ENCODE data around the gene SLC28A1. TPM values are rescaled to one million over a fixed set of nuclear protein-coding genes. Genes with fewer than 3 reads are reported as not detected.

SLC28A1 gene
- total and polyA plus RNA-seq, 7 donors, result 0.13 to 1.9 (median 0.34) TPM

DNA sequence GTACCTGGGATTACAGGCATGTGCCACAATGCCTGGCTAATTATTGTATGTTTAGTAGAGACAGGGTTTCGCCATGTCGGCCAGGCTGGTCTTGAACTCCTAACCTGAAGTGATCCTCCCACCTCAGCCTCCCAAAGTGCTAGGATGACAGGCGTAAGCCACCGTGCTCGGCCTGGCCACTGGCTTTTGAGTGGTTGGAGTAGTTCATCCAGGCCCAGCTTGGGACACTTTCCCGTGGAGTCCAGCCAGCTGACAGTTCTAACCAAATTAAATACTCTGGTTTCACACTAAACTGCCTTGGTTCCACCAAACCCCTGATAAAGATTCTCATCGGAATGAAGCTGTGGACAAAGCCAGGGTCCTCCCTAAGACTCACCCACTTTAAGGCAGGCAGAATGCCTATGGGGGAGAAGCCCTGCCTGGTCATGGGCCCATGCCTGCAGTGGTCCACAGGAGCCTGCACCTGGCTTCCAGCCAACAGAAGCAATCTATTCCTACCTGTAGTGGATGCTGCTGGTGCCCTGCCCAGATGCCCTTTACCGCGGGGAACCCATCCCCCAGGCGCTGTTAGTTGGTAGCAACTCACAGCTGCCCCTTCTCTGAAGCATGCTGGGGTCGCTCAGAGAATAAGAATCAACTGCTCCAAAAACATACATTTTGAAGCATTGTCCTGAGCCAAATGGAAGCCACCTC lies 5.2 kb upstream of the SLC28A1 start:
- Histone ChIP-seq H3K4me3 (no peak overlapping the region), H3K27me3 (ENCODE audit: insufficient read depth in 3 of 3, low read length in 2 of 3) (no peaks in the 10 kb centered on the region), H3K36me3 (ENCODE audit: insufficient read depth in 1 of 2, low read depth in 1 of 2) (no peaks in the 10 kb centered on the region), H3K27ac (no peak overlapping the region), H3K9me3 (no peaks in the 10 kb centered on the region), H3K4me1 (peaks cover 10% of the 10 kb centered on the region)
- DNase-seq (no peak), ATAC-seq (peak in 2 of 4 donors; percentile 1 to 16)
- intact Hi-C loops (cut with DNase I), result loop anchor here in 1 of 2 donors (5.0 kb wide), 2 partner anchors 48 to 222 kb away; partner anchors contain the start of gene NMB
- WGBS, 3 donors, result 56 to 63% (median 60%) methylated on average over 11 of the region's 11 CpGs
- TF ChIP-seq, protein P1, sequence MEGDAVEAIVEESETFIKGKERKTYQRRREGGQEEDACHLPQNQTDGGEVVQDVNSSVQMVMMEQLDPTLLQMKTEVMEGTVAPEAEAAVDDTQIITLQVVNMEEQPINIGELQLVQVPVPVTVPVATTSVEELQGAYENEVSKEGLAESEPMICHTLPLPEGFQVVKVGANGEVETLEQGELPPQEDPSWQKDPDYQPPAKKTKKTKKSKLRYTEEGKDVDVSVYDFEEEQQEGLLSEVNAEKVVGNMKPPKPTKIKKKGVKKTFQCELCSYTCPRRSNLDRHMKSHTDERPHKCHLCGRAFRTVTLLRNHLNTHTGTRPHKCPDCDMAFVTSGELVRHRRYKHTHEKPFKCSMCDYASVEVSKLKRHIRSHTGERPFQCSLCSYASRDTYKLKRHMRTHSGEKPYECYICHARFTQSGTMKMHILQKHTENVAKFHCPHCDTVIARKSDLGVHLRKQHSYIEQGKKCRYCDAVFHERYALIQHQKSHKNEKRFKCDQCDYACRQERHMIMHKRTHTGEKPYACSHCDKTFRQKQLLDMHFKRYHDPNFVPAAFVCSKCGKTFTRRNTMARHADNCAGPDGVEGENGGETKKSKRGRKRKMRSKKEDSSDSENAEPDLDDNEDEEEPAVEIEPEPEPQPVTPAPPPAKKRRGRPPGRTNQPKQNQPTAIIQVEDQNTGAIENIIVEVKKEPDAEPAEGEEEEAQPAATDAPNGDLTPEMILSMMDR (IDR thresholded peaks at IDR 0.05), result no peak

DNA sequence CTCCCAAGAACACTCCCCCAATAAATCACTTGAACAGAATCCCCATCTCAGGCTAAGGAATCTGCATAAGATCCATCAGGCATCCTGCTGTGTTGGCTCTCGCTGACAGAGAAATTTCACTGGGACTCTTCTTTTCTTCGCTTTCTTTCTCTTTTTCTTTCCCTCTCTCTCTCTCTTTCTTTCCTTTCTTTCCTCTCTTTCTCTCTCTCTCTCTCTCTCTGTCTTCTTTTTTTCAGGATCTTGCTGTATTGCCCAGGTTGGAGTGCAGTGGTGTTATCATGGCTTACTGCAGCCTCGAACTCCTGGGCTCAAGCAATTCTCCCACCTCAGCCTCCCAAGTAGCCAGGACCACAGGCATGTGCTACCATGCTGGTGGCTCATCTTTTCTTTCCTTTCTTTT lies 4.5 kb upstream of the SLC28A1 start:
- TF ChIP-seq, protein P1 (IDR thresholded peaks at IDR 0.05), result no peak
- no peak for ATAC-seq

DNA sequence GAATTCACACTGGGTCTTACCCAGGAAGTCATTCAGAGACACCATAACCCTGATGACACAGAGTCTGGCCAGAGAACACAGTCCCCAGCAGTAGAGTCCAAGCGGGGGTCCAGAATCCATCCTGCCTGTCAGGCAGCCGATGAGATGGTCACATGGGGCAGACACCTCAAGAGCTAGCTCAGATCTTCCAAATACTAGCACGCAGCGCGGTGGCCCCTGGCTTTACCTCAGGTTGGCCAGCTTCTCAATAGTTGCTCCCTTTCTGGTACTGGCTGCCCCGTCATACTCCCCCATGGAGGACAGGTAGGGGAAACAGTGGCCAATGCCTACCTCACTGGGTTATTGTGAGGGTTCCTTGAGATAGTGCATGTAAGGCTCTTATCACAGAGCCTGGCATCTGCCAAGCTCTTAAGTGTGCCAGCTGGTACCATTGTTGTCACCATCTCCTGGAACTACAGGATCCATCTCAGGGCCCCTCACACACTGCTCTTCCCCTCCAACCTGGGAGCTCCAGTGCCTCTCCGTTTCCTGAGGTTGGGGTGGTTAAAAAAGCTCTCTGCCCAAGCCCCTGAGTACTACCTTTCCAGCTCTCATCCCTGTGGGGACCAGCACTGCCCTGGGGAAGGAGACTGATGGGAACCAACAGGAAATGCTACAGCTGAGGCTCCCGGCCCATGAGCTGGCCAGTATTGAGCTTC lies 3.5 kb upstream of the SLC28A1 start:
- TF ChIP-seq, protein P1 (IDR thresholded peaks at IDR 0.05), result no peak
- Histone ChIP-seq H3K27me3 (ENCODE audit: insufficient read depth in 3 of 3, low read length in 2 of 3) (no peaks in the 10 kb centered on the region), H3K9me3 (no peaks in the 10 kb centered on the region), H3K27ac (no peak overlapping the region), H3K36me3 (ENCODE audit: insufficient read depth in 1 of 2, low read depth in 1 of 2) (no peaks in the 10 kb centered on the region), H3K4me3 (no peak overlapping the region), H3K4me1 (peaks cover 5% of the 10 kb centered on the region)
- DNase-seq (no peak), ATAC-seq (no peak)
- WGBS, 3 donors, result 79 to 85% (median 83%) methylated on average over 8 of the region's 8 CpGs
- intact Hi-C loops (cut with DNase I), result loop anchor here in 1 of 2 donors (5.0 kb wide), 1 partner anchor 46 kb away; no protein-coding TSS in a partner anchor

More for the DNA sequence above, 4.5 kb upstream of the SLC28A1 start:
- WGBS, 3 donors, result 59 to 72% (median 70%) methylated on average over 3 of the region's 3 CpGs
- no peak for DNase-seq
- H3K27ac ChIP-seq, result no peak overlapping the region
- no peak overlapping the region for H3K4me3 ChIP-seq
- H3K9me3 ChIP-seq, result no peaks in the 10 kb centered on the region
- H3K27me3 ChIP-seq (ENCODE audit: insufficient read depth in 3 of 3, low read length in 2 of 3), result no peaks in the 10 kb centered on the region
- H3K36me3 ChIP-seq (ENCODE audit: insufficient read depth in 1 of 2, low read depth in 1 of 2), result no peaks in the 10 kb centered on the region
- intact Hi-C loops (cut with DNase I), result loop anchor here in 1 of 2 donors (5.0 kb wide), 1 partner anchor 47 kb away; no protein-coding TSS in a partner anchor
- peaks cover 6% of the 10 kb centered on the region for H3K4me1 ChIP-seq

DNA sequence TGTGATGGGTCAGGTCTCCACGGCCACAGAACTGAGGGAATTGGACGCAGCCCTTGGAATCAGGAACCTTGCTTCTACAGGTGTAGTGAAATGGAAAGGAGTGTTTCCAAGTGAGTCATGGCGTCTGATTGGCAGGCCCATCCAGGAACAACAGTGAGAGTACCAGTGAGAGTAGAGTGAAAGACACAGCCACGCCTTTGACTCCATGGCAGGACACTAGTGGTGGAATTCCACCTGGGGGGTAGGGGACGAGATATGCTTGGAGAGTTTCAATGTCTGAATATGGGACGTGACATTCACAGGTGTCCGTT lies 3.0 kb upstream of the SLC28A1 start:
- H3K27me3 ChIP-seq (ENCODE audit: insufficient read depth in 3 of 3, low read length in 2 of 3), result no peaks in the 10 kb centered on the region
- no peak overlapping the region for H3K4me3 ChIP-seq
- DNase-seq (no peak), ATAC-seq (no peak)
- 90 to 92% (median 91%) methylated on average over 7 of the region's 7 CpGs for WGBS, 3 donors
- TF ChIP-seq, protein P1 (IDR thresholded peaks at IDR 0.05), result no peak
- intact Hi-C loops (cut with DNase I), result loop anchor here in 1 of 2 donors (5.0 kb wide), 1 partner anchor 46 kb away; no protein-coding TSS in a partner anchor
- H3K27ac ChIP-seq, result no peak overlapping the region
- H3K9me3 ChIP-seq, result no peaks in the 10 kb centered on the region
- peaks cover 5% of the 10 kb centered on the region for H3K4me1 ChIP-seq
- H3K36me3 ChIP-seq (ENCODE audit: insufficient read depth in 1 of 2, low read depth in 1 of 2), result no peaks in the 10 kb centered on the region

Data from psoas muscle (tissue), 8 donors.